Ascending aorta (tissue), 2 donors: ENCODE measurements around the gene NLRC3. TPM values are rescaled to one million over a fixed set of nuclear protein-coding genes. Genes with fewer than 3 reads are reported as not detected.

ENCODE experiments used
- DNase-seq, 2 donors: peaks; one replicate each; pipeline ENCODE4 v3.0.0-alpha.2; 2019; ENCODE audit warnings: low spot score in 2 of 2
- H3K27ac ChIP-seq, 2 donors: fragments of 200-600 bp; sonication (generic); one replicate each; pipeline ENCODE4 v1.5.1; 2016 to 2017; ENCODE audit warnings: mild to moderate bottlenecking in 1 of 2
- H3K27me3 ChIP-seq: fragments of 200-600 bp; sonication (generic); one replicate; pipeline ENCODE4 v1.5.1; 2017
- H3K36me3 ChIP-seq, 2 donors: fragments of 200-600 bp; sonication (generic); one replicate each; pipeline ENCODE4 v1.5.1; 2016
- H3K4me1 ChIP-seq, 2 donors: fragments of 200-600 bp; sonication (generic); one replicate each; pipeline ENCODE4 v1.5.1; 2016 to 2017; ENCODE audit warnings: mild to moderate bottlenecking in 1 of 2
- H3K4me3 ChIP-seq, 2 donors: fragments of 200-600 bp; sonication (generic); one replicate each; pipeline ENCODE4 v1.5.1; 2016 to 2017; ENCODE audit warnings: mild to moderate bottlenecking in 1 of 2
- H3K9me3 ChIP-seq, 2 donors: fragments of 200-600 bp; sonication (generic); one replicate each; pipeline ENCODE4 v1.5.1; 2016
- intact Hi-C: fragments of 100-400 bp; cut with DNase I; formaldehyde crosslinking; loops from one replicate; pipeline ENCODE4 v1.15.1; 2023
- total RNA-seq: library from RNA; depleted of rRNA; stranded (reverse); fragments of >200 nt; gene quantifications from one replicate; pipeline ENCODE4 v1.1.0, GENCODE V29; 2016
- TF ChIP-seq, protein P1 (sequence below), 3 experiments: fragments of 200-600 bp in 2 of 3; fragments of 450-650 bp in 1 of 3; sonication (generic) in 2 of 3; IDR thresholded peaks; one replicate each; pipeline ENCODE4 v1.5.1; 2016 to 2019; ENCODE audit warnings: antibody characterized with exemption in 3 of 3, mild to moderate bottlenecking in 1 of 3, moderate library complexity in 1 of 3

NLRC3 gene
- total RNA-seq, 1 donor from 2014 or later: 2.1 TPM

DNA sequence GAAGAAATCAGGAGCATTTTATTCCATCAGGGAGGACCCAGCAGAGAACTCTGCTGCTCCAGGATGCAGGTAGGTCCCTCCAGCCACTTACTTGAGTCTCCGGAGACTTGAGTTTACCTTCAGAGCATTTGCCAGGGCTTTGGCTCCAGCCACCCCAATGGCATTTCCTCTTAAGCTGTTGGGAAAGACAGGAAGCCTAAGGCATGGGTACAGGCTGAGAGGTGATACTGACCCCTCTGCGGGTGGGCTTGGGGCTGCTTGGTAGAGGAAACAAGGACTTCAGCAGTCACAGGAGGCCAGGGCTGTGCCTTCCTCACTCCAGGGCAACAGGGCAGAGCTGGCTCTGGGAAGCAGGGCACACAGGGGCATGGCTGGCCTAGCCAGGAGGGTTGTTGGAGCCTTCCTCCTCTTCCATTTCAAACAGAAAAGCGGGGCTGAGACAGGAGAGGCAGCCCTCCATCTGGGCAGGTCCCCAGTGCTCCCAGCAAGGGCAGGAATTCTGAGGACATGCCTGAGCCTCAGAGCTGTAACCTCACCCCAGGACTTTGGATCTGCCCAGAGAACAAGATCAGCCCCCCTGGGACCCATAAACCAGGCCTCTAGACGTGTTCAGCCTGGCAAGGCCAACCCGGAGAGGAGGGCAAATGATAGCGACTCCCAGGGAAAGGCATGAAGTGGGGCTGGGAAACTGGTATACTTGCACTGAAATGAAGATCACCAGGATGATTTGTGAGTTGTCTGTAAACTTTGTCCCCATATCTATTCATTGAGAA, 34.4 kb downstream of the NLRC3 start:
- no peaks in the 10 kb centered on the region for H3K36me3 ChIP-seq
- H3K4me3 ChIP-seq: no peak overlapping the region
- H3K4me1 ChIP-seq: peaks cover 5 to 8% of the 10 kb centered on the region in 2 donors
- no peaks in the 10 kb centered on the region for H3K9me3 ChIP-seq
- H3K27me3 ChIP-seq: no peaks in the 10 kb centered on the region
- H3K27ac ChIP-seq: peak overlapping the region; percentile 65 to 82
- no peak for DNase-seq
- intact Hi-C loops: no loop called here
- TF ChIP-seq, protein P1, sequence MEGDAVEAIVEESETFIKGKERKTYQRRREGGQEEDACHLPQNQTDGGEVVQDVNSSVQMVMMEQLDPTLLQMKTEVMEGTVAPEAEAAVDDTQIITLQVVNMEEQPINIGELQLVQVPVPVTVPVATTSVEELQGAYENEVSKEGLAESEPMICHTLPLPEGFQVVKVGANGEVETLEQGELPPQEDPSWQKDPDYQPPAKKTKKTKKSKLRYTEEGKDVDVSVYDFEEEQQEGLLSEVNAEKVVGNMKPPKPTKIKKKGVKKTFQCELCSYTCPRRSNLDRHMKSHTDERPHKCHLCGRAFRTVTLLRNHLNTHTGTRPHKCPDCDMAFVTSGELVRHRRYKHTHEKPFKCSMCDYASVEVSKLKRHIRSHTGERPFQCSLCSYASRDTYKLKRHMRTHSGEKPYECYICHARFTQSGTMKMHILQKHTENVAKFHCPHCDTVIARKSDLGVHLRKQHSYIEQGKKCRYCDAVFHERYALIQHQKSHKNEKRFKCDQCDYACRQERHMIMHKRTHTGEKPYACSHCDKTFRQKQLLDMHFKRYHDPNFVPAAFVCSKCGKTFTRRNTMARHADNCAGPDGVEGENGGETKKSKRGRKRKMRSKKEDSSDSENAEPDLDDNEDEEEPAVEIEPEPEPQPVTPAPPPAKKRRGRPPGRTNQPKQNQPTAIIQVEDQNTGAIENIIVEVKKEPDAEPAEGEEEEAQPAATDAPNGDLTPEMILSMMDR (IDR thresholded peaks at IDR 0.05): no peak

DNA sequence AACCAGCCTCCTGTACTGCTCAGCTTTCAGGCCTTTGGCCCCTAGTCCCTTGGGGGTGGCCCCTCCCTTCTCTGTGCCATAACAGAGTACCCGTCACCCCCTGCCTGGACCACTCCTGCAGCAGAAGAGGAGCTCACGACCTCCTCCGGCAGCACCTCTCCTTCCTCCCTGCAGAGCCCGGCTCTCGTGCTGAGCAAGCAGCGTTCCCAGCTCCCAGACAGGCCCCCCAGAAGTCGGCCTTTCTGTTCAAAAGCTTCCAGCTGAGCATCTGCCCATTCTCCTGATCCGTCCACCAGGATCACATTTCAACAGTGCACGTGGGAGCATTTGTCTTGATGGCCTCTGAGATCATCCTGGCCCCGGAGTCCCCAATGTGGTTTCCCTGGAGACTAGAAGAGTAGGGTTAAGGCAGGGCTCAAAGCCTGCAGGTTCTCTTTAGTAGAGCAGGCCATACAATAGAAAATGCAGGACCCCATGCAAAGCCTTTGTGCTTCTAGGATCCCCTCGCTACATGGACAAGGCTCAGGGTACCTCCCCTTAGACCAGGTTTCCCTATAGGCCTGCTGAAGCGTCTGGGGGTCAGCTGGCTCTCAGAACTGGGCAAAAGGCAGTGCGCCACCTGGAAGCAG, 35.6 kb downstream of the NLRC3 start:
- Histone ChIP-seq H3K27ac (peak overlapping the region in 1 of 2 donors; percentile 65), H3K4me1 (peaks cover 5 to 12% of the 10 kb centered on the region in 2 donors), H3K27me3 (no peaks in the 10 kb centered on the region), H3K36me3 (no peaks in the 10 kb centered on the region), H3K9me3 (no peaks in the 10 kb centered on the region), H3K4me3 (no peak overlapping the region)
- intact Hi-C loops: no loop called here
- TF ChIP-seq, protein P1 (IDR thresholded peaks at IDR 0.05): no peak
- no peak for DNase-seq

DNA sequence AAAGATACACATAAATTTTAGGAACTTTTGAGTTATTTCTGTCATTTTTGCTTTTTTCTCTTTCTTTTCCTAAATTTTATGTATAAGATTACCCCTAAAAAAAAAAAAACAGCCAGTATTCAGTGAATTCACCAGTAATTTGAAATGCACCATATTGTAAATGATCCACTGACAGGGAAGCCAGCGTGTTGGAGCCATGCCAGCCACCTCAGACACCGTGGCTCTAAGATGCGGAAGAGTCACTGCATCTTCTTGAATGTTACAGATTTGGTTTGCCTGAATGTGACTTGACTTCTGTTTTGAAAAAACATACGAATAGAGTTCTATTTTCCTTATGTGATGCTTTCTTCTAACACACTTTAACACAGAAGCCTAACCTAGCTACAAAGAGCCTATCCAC, 39.0 kb downstream of the NLRC3 start:
- H3K4me3 ChIP-seq: no peak overlapping the region
- intact Hi-C loops: no loop called here
- no peak for DNase-seq
- H3K36me3 ChIP-seq: peaks cover 8 to 9% of the 10 kb centered on the region in 2 donors
- no peak overlapping the region for H3K27ac ChIP-seq
- H3K9me3 ChIP-seq: no peaks in the 10 kb centered on the region
- no peaks in the 10 kb centered on the region for H3K27me3 ChIP-seq
- TF ChIP-seq, protein P1 (IDR thresholded peaks at IDR 0.05): no peak
- H3K4me1 ChIP-seq: peaks cover 5 to 24% of the 10 kb centered on the region in 2 donors

DNA sequence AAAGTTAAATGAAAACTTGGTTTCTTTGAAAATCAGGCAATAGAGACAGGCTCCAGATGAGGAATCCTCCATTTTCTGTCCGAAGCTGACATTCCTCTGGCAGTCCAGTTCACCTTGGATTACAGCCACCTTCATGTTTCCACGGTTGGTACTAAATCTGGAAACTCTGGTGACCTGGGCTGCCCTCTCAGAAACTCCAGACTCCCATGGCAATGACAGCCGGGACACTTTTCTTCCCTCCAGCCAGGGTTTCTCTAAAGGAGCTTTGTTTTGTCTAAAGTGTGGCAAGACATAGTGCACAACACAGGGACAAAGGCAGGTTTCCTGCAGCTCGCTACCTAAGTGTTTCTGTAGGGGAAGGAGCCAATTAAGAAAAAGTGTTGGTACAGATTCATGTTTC, 40.4 kb downstream of the NLRC3 start:
- peaks cover 17 to 21% of the 10 kb centered on the region in 2 donors for H3K36me3 ChIP-seq
- peak overlapping the region; percentile 68 to 69 for H3K27ac ChIP-seq
- intact Hi-C loops: no loop called here

DNA sequence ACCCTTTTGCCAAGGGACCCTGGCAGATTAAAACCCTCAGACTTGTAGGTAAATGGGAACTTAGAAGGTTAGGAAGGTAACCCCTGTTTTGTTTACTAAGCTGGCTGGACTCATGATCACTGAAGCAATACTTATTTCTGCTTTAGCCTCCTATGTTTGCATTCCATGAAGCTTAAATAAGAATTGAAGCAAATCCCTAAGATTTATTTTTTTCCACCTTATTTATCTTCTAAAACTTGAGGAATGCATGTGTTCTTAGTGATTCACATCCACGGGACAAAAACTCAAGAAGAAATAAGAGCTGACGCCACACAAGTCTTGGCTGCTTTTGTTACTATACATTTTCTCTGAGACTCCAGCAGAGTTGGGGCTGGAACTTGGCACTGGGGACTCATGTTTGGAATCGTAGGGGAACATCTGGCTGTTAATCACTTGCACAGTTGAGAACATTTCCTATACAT, 40.9 kb downstream of the NLRC3 start:
- TF ChIP-seq, protein P1 (IDR thresholded peaks at IDR 0.05): no peak
- intact Hi-C loops: no loop called here
- Histone ChIP-seq H3K36me3 (peaks cover 17 to 26% of the 10 kb centered on the region in 2 donors), H3K4me3 (no peak overlapping the region), H3K27ac (peak overlapping the region; percentile 68 to 69), H3K4me1 (peaks cover 0 to 19% of the 10 kb centered on the region in 2 donors), H3K9me3 (no peaks in the 10 kb centered on the region), H3K27me3 (no peaks in the 10 kb centered on the region)
- DNase-seq: no peak

More for the DNA sequence above, 40.4 kb downstream of the NLRC3 start:
- peaks cover 0 to 19% of the 10 kb centered on the region in 2 donors for H3K4me1 ChIP-seq
- no peaks in the 10 kb centered on the region for H3K9me3 ChIP-seq
- TF ChIP-seq, protein P1 (IDR thresholded peaks at IDR 0.05): no peak
- no peaks in the 10 kb centered on the region for H3K27me3 ChIP-seq
- DNase-seq: peak in 1 of 2 donors; percentile 80
- no peak overlapping the region for H3K4me3 ChIP-seq
